ENCODE results near the gene SERPINB5. TPM values are rescaled to one million over a fixed set of nuclear protein-coding genes. Genes with fewer than 3 reads are reported as not detected.
"Not testable (repeated sequence)": the region's sequence is repeated elsewhere in the genome, so short reads cannot be mapped to it uniquely, and the experiment has no call there.

Gene SERPINB5
- total RNA-seq, 1 experiment from 2014 or later: 0.11 TPM

DNA sequence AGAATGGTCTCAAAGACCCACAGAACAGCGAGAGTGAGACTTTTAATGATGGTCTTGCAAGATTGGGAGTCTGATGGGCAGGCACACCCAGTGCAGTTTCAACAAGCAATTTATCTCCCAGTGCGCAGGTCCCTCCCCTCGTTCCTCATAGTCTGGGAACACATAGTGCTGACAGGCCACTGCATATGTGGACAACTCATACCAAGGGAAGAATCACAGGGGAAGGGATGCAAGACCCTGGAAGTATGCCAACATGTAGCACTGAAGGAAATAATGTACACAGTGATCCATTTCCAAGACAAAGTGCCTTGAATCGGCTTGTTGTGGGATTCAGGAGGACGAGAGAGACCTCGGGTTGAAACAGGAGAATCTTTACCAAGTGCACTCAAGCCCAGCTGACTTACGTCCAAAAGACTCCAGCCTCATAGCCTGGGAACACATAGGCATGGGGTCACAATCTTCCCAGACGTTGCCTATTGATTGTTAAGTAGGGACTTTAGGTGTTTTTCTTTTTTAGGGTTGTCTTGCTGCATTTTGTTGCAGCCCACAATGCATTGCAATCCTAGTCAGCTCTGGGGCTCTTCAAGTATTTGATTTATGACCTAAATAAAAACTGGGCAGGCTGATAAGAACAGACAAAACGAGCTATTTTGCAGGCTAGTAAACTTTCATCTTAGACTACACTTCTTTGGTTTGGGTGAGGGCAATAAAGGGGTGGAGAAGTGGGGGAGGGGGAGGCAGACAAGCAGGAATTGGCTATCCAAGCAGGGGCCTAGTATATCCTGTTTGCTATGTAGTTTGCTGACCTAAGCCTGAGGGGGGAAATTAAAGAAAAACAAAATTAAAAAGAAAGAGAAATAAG is 24.7 kb upstream of the SERPINB5 start:
- ChIA-PET POLR2A (ENCODE audit: low non-redundant PET) (interaction anchor here (0.6 kb wide), 1 partner anchor 34 kb away, joined by 3 read pairs; no protein-coding TSS in a partner anchor), CTCF (no interaction called here)
- BruUV-seq (replicated peaks): no TSS peak
- Histone ChIP-seq H3K27me3 (replicated peaks; ENCODE audit: insufficient read depth, low read depth, low read length, poor library complexity) (no peaks in the 10 kb centered on the region), H3K4me3 (ENCODE audit: low read depth, low read length, poor library complexity, severe bottlenecking) (no peak overlapping the region), H3K27ac (ENCODE audit: low read depth, low read length, poor library complexity, severe bottlenecking) (no peak overlapping the region), H3K4me1 (ENCODE audit: insufficient read depth, low read length, poor library complexity, severe bottlenecking) (no peaks in the 10 kb centered on the region), H3K9me3 (ENCODE audit: low read depth, low read length, poor library complexity, severe bottlenecking) (no peaks in the 10 kb centered on the region), H3K36me3 (ENCODE audit: insufficient read depth, low read length, poor library complexity, severe bottlenecking) (no peaks in the 10 kb centered on the region)
- intact Hi-C loops (cut with micrococcal nuclease; ENCODE audit: unreplicated experiment): no loop called here
- TF ChIP-seq, protein P1, sequence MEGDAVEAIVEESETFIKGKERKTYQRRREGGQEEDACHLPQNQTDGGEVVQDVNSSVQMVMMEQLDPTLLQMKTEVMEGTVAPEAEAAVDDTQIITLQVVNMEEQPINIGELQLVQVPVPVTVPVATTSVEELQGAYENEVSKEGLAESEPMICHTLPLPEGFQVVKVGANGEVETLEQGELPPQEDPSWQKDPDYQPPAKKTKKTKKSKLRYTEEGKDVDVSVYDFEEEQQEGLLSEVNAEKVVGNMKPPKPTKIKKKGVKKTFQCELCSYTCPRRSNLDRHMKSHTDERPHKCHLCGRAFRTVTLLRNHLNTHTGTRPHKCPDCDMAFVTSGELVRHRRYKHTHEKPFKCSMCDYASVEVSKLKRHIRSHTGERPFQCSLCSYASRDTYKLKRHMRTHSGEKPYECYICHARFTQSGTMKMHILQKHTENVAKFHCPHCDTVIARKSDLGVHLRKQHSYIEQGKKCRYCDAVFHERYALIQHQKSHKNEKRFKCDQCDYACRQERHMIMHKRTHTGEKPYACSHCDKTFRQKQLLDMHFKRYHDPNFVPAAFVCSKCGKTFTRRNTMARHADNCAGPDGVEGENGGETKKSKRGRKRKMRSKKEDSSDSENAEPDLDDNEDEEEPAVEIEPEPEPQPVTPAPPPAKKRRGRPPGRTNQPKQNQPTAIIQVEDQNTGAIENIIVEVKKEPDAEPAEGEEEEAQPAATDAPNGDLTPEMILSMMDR (conservative IDR thresholded peaks at IDR 0.05; ENCODE audit: low read depth, low read length): no peak
- no peak for TF ChIP-seq EZH2 (IDR thresholded peaks at IDR 0.05; ENCODE audit: borderline replicate concordance, low read depth, low read length, poor library complexity, severe bottlenecking)
- no peak for DNase-seq (ENCODE audit: low spot score)

DNA sequence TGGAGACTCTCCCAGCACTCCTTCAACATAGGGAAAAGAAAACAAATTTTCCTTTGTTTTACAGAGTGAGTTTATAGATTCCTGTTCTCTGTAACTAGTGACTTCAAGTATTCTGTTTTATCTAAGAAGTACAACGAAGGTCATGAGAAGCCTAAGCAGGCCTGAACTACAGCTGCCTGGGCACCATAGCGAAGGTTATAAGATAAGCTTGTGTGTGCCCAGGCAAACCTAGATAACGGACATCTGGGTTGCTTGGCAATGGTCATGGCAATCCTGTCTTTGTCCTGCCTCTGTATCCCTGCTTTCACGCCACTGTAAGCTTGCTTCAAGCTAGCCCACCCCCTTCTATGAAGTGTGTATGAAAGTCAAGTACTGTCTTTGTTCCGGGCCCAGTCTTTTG is 24.0 kb upstream of the SERPINB5 start:
- DNase-seq (ENCODE audit: low spot score); CTCF ChIA-PET; H3K4me1 ChIP-seq (ENCODE audit: insufficient read depth, low read length, poor library complexity, severe bottlenecking); BruUV-seq (replicated peaks); POLR2A ChIA-PET (ENCODE audit: low non-redundant PET); H3K4me3 ChIP-seq (ENCODE audit: low read depth, low read length, poor library complexity, severe bottlenecking); H3K9me3 ChIP-seq (ENCODE audit: low read depth, low read length, poor library complexity, severe bottlenecking); H3K27me3 ChIP-seq (replicated peaks; ENCODE audit: insufficient read depth, low read depth, low read length, poor library complexity); H3K27ac ChIP-seq (ENCODE audit: low read depth, low read length, poor library complexity, severe bottlenecking); H3K36me3 ChIP-seq (ENCODE audit: insufficient read depth, low read length, poor library complexity, severe bottlenecking); intact Hi-C loops (cut with micrococcal nuclease; ENCODE audit: unreplicated experiment): not testable (repeated sequence)

DNA sequence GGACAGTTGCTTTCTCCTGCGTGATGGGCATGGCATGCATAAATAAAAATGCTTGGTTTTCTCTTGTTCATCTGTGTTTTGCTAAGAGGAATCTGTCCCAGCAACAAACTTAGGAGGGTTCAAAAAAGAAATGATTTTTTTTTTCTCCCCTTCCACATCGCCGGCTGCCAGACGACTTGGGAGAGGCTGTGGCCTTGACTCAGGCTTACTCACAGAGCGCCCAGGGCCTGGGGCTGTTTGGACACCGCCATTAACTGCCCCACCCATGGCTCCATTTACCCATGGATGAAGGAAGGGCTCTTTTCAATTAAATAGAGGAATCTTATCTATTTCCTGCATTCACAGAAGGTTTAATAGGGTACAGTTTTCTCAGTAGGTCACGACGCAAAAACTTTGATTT is 22.3 kb upstream of the SERPINB5 start:
- no peak overlapping the region for H3K4me3 ChIP-seq (ENCODE audit: low read depth, low read length, poor library complexity, severe bottlenecking)
- no peaks in the 10 kb centered on the region for H3K4me1 ChIP-seq (ENCODE audit: insufficient read depth, low read length, poor library complexity, severe bottlenecking)
- H3K27me3 ChIP-seq (replicated peaks; ENCODE audit: insufficient read depth, low read depth, low read length, poor library complexity): no peaks in the 10 kb centered on the region
- DNase-seq (ENCODE audit: low spot score): no peak
- CTCF ChIA-PET: no interaction called here
- H3K9me3 ChIP-seq (ENCODE audit: low read depth, low read length, poor library complexity, severe bottlenecking): no peaks in the 10 kb centered on the region
- H3K27ac ChIP-seq (ENCODE audit: low read depth, low read length, poor library complexity, severe bottlenecking): no peak overlapping the region
- intact Hi-C loops (cut with micrococcal nuclease; ENCODE audit: unreplicated experiment): no loop called here
- BruUV-seq (replicated peaks): no TSS peak
- POLR2A ChIA-PET (ENCODE audit: low non-redundant PET): no interaction called here
- TF ChIP-seq EZH2 (IDR thresholded peaks at IDR 0.05; ENCODE audit: borderline replicate concordance, low read depth, low read length, poor library complexity, severe bottlenecking): no peak
- TF ChIP-seq, protein P1 (conservative IDR thresholded peaks at IDR 0.05; ENCODE audit: low read depth, low read length): no peak
- no peaks in the 10 kb centered on the region for H3K36me3 ChIP-seq (ENCODE audit: insufficient read depth, low read length, poor library complexity, severe bottlenecking)

DNA sequence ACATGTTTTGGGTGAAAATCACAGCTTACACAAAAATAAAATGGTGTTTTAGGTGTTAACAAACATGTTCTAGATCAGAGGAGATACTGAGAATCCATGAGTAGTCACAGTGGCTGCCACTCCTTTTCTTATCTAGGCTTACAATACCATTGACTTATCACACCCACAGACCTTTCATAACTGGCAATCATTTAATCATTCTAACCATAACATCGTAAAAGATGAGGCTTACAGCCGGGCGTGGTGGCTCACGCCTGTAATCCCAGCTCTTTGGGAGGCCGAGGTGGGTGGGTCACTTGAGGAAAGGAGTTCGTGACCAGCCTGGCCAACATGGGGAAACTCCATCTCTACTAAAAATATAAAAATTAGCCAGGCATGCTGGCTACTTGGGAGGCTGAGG is 18.8 kb upstream of the SERPINB5 start:
- BruUV-seq (replicated peaks): no TSS peak
- H3K4me1 ChIP-seq (ENCODE audit: insufficient read depth, low read length, poor library complexity, severe bottlenecking): no peaks in the 10 kb centered on the region
- ChIA-PET POLR2A (ENCODE audit: low non-redundant PET) (no interaction called here), CTCF (no interaction called here)
- TF ChIP-seq EZH2 (IDR thresholded peaks at IDR 0.05; ENCODE audit: borderline replicate concordance, low read depth, low read length, poor library complexity, severe bottlenecking): no peak
- TF ChIP-seq, protein P1 (conservative IDR thresholded peaks at IDR 0.05; ENCODE audit: low read depth, low read length): no peak
- no peaks in the 10 kb centered on the region for H3K9me3 ChIP-seq (ENCODE audit: low read depth, low read length, poor library complexity, severe bottlenecking)
- no peaks in the 10 kb centered on the region for H3K27me3 ChIP-seq (replicated peaks; ENCODE audit: insufficient read depth, low read depth, low read length, poor library complexity)
- no peak overlapping the region for H3K27ac ChIP-seq (ENCODE audit: low read depth, low read length, poor library complexity, severe bottlenecking)
- H3K4me3 ChIP-seq (ENCODE audit: low read depth, low read length, poor library complexity, severe bottlenecking): no peak overlapping the region
- no peak for DNase-seq (ENCODE audit: low spot score)
- intact Hi-C loops (cut with micrococcal nuclease; ENCODE audit: unreplicated experiment): no loop called here
- H3K36me3 ChIP-seq (ENCODE audit: insufficient read depth, low read length, poor library complexity, severe bottlenecking): no peaks in the 10 kb centered on the region
